ENCODE results near the gene TRIL. TPM values are rescaled to one million over a fixed set of nuclear protein-coding genes. Genes with fewer than 3 reads are reported as not detected.

Gene TRIL
- total and polyA plus RNA-seq, 4 donors: 0.13 to 7.0 (median 0.79) TPM

DNA sequence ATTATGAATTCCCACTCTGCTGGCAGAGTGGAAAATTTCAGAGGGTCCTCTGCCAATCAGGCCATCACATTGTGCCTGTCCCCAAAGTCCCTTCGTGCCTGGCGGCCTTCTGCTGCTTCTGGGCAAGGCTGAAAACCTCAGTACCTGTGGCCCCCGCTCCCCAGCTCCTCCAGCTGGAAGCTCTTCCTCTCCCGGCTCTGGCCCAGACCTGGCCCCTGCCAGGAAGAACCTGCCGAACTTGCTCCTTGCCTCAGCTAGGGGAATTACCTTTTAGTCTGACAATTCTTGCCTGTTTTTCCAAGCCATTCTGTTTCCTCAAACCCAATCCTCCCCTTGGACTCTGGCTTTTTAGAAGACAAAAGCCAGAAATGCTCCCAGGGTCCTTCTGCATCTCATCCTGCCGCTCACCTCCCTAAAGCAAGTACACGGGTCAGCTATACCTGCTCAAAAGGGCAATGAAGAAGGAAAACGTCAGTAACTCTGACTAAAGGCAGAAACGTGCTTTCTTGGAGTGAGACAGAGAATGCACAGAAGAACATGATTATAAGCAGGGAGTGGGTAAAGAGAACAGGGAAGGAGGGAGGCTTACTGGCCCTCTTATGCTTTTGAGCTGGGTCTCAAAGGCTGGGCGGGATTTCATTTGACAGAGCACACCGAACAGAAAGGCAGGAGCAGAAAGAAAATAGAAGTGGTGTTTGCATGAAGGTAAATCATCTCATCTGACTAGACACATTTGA is 28.1 kb upstream of the TRIL start:
- Histone ChIP-seq H3K27me3 (ENCODE audit: control insufficient read depth in 1 of 2, insufficient read depth in 2 of 2, low read length in 1 of 2) (no peaks in the 10 kb centered on the region), H3K27ac (ENCODE audit: low read depth in 1 of 2, low read length in 2 of 2) (no peak overlapping the region), H3K36me3 (ENCODE audit: control insufficient read depth in 1 of 2, insufficient read depth in 2 of 2, low read length in 1 of 2) (no peaks in the 10 kb centered on the region), H3K9me3 (ENCODE audit: control insufficient read depth, low read length) (no peaks in the 10 kb centered on the region), H3K4me3 (ENCODE audit: low read length in 2 of 2) (no peak overlapping the region), H3K4me1 (ENCODE audit: control insufficient read depth in 1 of 2, insufficient read depth in 2 of 2, low read length in 2 of 2) (no peaks in the 10 kb centered on the region)
- WGBS, 2 donors: 79 to 83% methylated on average over 11 of the region's 11 CpGs
- ATAC-seq (ENCODE audit: low FRiP score): no peak
- intact Hi-C loops (cut with DNase I): no loop called here
- no peak for DNase-seq

DNA sequence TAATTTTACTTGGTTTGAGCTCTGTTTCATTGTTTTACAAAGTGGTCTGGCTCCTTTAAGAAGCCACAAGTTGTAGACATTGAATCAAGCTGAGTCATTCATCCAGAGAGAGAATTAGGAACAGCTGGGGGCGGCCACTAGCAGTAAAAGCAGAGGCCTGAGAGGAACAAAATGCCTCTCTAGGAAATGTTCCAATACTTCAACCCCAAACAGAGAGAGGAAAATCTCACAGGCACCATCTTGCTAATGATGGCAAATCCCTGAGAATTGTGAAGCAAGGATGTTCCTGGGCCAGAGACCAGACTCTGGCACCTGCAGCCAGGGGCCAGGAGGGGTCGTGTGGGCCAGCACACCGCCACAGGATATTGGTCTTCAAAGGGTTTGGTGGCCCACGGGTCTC is 26.5 kb upstream of the TRIL start:
- H3K9me3 ChIP-seq (ENCODE audit: control insufficient read depth, low read length): no peaks in the 10 kb centered on the region

DNA sequence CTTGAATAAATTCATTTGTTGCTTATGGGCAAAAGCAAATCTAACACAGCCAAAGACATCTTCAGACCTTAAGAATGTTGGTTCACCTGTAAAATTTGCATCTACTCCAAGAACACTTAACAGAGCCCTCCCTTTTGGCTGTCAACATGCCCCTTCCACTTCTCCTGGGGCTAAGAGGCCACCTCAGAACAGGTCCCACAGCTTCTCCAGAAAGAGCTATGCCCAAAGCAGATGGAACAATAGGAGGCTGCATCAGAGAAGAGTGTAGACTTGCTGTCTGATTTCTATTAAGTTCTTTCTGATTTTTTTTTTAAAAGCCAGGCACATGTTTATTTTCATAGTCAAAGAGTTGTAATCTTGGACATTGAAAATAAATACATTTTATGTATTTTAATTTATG is 26.1 kb upstream of the TRIL start:
- no peak for DNase-seq
- H3K4me1 ChIP-seq (ENCODE audit: control insufficient read depth in 1 of 2, insufficient read depth in 2 of 2, low read length in 2 of 2): no peaks in the 10 kb centered on the region
- ATAC-seq (ENCODE audit: low FRiP score): no peak
- no peak overlapping the region for H3K27ac ChIP-seq (ENCODE audit: low read depth in 1 of 2, low read length in 2 of 2)
- no peaks in the 10 kb centered on the region for H3K27me3 ChIP-seq (ENCODE audit: control insufficient read depth in 1 of 2, insufficient read depth in 2 of 2, low read length in 1 of 2)
- no peaks in the 10 kb centered on the region for H3K9me3 ChIP-seq (ENCODE audit: control insufficient read depth, low read length)
- intact Hi-C loops (cut with DNase I): no loop called here
- H3K36me3 ChIP-seq (ENCODE audit: control insufficient read depth in 1 of 2, insufficient read depth in 2 of 2, low read length in 1 of 2): no peaks in the 10 kb centered on the region
- no peak overlapping the region for H3K4me3 ChIP-seq (ENCODE audit: low read length in 2 of 2)

More for the DNA sequence above, 26.5 kb upstream of the TRIL start:
- H3K36me3 ChIP-seq (ENCODE audit: control insufficient read depth in 1 of 2, insufficient read depth in 2 of 2, low read length in 1 of 2): no peaks in the 10 kb centered on the region
- H3K4me1 ChIP-seq (ENCODE audit: control insufficient read depth in 1 of 2, insufficient read depth in 2 of 2, low read length in 2 of 2): no peaks in the 10 kb centered on the region
- ATAC-seq (ENCODE audit: low FRiP score): no peak
- H3K27ac ChIP-seq (ENCODE audit: low read depth in 1 of 2, low read length in 2 of 2): no peak overlapping the region
- WGBS, 2 donors: 47 to 53% methylated on average over 4 of the region's 4 CpGs
- no peak overlapping the region for H3K4me3 ChIP-seq (ENCODE audit: low read length in 2 of 2)
- H3K27me3 ChIP-seq (ENCODE audit: control insufficient read depth in 1 of 2, insufficient read depth in 2 of 2, low read length in 1 of 2): no peaks in the 10 kb centered on the region
- intact Hi-C loops (cut with DNase I): no loop called here
- DNase-seq: peak in 1 of 2 donors; percentile 78

DNA sequence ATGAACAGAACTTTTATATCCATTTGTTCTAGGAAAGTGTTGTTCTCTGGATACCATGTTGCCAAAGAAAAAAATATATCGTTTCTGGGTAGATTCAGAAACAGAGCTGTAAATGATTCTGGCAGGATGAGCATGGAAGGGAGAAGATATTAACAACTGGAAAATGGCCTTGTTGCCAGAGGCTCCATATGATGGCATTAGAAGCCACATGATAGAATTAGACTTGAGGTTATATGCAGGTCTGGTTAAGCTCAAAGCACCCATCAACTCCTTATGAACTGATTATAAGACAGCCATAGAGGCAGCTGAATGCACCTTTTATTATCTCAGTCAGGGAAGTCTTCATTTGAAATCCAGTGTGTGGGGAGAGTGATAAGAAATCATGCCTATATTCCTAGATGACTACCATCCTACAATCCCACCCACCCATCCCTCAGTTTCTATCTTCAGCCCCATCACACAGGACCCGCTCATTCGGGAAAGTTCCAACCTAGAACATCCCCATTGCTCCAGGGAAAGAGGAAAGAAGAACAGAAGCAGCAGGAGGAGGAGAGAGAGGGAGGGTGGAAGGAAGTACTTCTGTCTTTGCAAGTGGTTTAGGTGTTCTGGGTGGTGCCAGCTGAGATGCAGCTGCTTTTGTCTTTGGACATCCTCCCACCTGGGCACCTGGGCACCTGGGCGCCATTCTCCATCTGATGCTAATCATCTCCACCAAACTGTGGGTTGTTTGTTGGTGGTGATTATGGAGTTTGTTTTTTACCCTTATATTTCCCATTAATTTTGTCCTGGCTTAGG is 25.5 kb upstream of the TRIL start:
- Histone ChIP-seq H3K4me3 (ENCODE audit: low read length in 2 of 2) (no peak overlapping the region), H3K4me1 (ENCODE audit: control insufficient read depth in 1 of 2, insufficient read depth in 2 of 2, low read length in 2 of 2) (no peaks in the 10 kb centered on the region), H3K9me3 (ENCODE audit: control insufficient read depth, low read length) (no peaks in the 10 kb centered on the region), H3K27me3 (ENCODE audit: control insufficient read depth in 1 of 2, insufficient read depth in 2 of 2, low read length in 1 of 2) (no peaks in the 10 kb centered on the region), H3K36me3 (ENCODE audit: control insufficient read depth in 1 of 2, insufficient read depth in 2 of 2, low read length in 1 of 2) (no peaks in the 10 kb centered on the region), H3K27ac (ENCODE audit: low read depth in 1 of 2, low read length in 2 of 2) (no peak overlapping the region)
- ATAC-seq (ENCODE audit: low FRiP score) (no peak), DNase-seq (no peak)
- intact Hi-C loops (cut with DNase I): no loop called here
- WGBS, 2 donors: 95% methylated on average over 4 of the region's 4 CpGs

DNA sequence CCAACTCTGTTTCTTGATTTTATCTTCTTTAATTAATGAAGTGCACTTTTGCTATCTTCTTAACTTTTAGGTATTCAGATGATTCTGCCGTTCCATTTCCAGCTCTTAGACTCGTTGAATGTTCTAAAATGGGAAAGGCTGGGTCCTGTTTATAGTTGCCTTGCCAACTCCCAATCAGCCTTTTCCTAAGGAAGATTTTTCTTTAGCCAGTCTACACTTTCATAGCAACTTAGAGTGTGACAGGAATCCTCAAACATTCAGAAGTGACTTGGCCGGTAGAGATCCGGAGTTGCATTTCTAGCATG is 23.0 kb upstream of the TRIL start:
- 23 to 28% methylated on average over 4 of the region's 4 CpGs for WGBS, 2 donors
- Histone ChIP-seq H3K4me1 (ENCODE audit: control insufficient read depth in 1 of 2, insufficient read depth in 2 of 2, low read length in 2 of 2) (no peaks in the 10 kb centered on the region), H3K27me3 (ENCODE audit: control insufficient read depth in 1 of 2, insufficient read depth in 2 of 2, low read length in 1 of 2) (peaks cover 0 to 2% of the 10 kb centered on the region in 2 donors), H3K4me3 (ENCODE audit: low read length in 2 of 2) (no peak overlapping the region), H3K9me3 (ENCODE audit: control insufficient read depth, low read length) (no peaks in the 10 kb centered on the region), H3K36me3 (ENCODE audit: control insufficient read depth in 1 of 2, insufficient read depth in 2 of 2, low read length in 1 of 2) (no peaks in the 10 kb centered on the region), H3K27ac (ENCODE audit: low read depth in 1 of 2, low read length in 2 of 2) (no peak overlapping the region)
- ATAC-seq (ENCODE audit: low FRiP score) (no peak), DNase-seq (no peak)
- intact Hi-C loops (cut with DNase I): no loop called here

DNA sequence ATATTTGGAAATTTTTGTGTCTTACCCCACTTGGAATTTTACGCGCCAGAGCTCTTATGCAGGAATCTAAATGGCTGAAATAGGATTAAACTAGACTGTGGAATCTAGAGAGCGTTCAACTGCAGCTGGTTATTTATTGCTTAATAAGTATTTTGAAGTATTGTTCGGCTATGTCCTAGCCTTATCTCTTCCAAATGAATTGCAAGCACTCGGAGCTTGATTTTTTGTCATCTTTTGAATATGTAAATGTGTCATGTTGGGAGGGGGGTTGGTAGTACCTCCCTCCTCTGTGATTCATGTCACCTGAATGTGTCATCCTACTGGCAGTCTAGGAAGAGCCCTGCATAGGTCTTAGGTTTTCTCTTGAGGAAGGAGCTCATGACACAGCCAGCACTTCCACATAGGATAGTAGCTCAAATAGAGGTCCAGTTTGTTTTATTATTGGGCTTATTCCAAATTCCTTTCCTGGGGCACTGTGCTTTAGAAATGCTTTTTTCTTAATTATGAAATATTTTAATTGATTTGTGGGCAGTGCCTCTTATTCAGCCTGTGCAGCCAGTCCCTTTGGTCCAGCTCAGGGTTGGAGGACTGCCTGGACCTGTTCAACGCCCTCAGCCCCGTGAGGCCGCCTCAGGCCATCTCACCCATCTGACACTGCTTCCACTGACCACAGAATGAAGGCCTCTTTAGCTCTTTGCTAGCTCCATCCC is 22.5 kb upstream of the TRIL start:
- no peak for ATAC-seq (ENCODE audit: low FRiP score)
- H3K9me3 ChIP-seq (ENCODE audit: control insufficient read depth, low read length): no peaks in the 10 kb centered on the region
- no peak overlapping the region for H3K4me3 ChIP-seq (ENCODE audit: low read length in 2 of 2)
- H3K36me3 ChIP-seq (ENCODE audit: control insufficient read depth in 1 of 2, insufficient read depth in 2 of 2, low read length in 1 of 2): no peaks in the 10 kb centered on the region
- intact Hi-C loops (cut with DNase I): no loop called here
- H3K4me1 ChIP-seq (ENCODE audit: control insufficient read depth in 1 of 2, insufficient read depth in 2 of 2, low read length in 2 of 2): no peaks in the 10 kb centered on the region
- 85 to 87% methylated on average over 8 of the region's 8 CpGs for WGBS, 2 donors
- H3K27ac ChIP-seq (ENCODE audit: low read depth in 1 of 2, low read length in 2 of 2): no peak overlapping the region
- peaks cover 0 to 2% of the 10 kb centered on the region in 2 donors for H3K27me3 ChIP-seq (ENCODE audit: control insufficient read depth in 1 of 2, insufficient read depth in 2 of 2, low read length in 1 of 2)
- no peak for DNase-seq

DNA sequence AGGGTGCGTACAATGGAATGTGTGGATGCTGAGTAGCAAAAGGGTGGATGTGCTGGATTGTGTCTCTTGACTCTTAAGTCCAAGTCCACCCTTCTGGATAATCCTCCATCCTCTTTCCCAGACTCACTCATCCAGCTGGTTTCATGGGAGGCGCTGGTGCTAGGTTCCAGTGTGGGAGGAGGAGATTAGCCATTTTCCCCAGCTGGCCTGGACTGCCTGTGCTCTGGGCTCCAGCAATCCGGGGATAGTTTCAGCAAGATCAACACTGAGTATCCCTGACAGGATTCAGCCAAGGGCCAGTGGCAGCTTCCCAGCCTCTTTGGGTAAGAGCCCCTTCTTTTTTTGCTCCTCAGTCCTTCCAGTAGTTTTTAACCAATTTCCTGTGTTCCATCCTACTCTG is 21.6 kb upstream of the TRIL start:
- Histone ChIP-seq H3K9me3 (ENCODE audit: control insufficient read depth, low read length) (no peaks in the 10 kb centered on the region), H3K4me3 (ENCODE audit: low read length in 2 of 2) (no peak overlapping the region), H3K27me3 (ENCODE audit: control insufficient read depth in 1 of 2, insufficient read depth in 2 of 2, low read length in 1 of 2) (peaks cover 0 to 2% of the 10 kb centered on the region in 2 donors), H3K36me3 (ENCODE audit: control insufficient read depth in 1 of 2, insufficient read depth in 2 of 2, low read length in 1 of 2) (no peaks in the 10 kb centered on the region), H3K4me1 (ENCODE audit: control insufficient read depth in 1 of 2, insufficient read depth in 2 of 2, low read length in 2 of 2) (no peaks in the 10 kb centered on the region), H3K27ac (ENCODE audit: low read depth in 1 of 2, low read length in 2 of 2) (no peak overlapping the region)
- intact Hi-C loops (cut with DNase I): no loop called here
- DNase-seq (peak in 1 of 2 donors; percentile 61), ATAC-seq (ENCODE audit: low FRiP score) (peak; percentile 67)
- WGBS, 2 donors: 68 to 76% methylated on average over 3 of the region's 3 CpGs

DNA sequence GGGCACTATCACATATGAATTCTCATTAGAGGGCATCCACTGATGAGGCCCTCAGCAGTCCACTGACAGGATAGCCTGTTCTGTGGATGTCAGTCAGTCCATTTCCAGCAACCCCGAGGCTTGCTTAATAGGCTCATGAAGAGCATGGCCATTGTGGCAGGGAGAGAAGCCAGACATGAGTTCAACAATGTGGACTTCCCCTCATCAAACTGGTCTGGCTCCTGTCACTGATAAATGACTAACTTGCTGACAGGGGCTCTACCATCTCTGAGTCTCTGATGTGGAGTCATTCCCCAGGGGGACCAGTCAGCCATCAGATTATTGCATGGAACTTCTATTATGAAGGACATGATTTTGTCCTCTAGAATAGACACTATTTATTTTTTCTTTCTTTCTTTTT is 19.8 kb upstream of the TRIL start:
- no peak for ATAC-seq (ENCODE audit: low FRiP score)
- Histone ChIP-seq H3K27ac (ENCODE audit: low read depth in 1 of 2, low read length in 2 of 2) (no peak overlapping the region), H3K4me3 (ENCODE audit: low read length in 2 of 2) (no peak overlapping the region), H3K36me3 (ENCODE audit: control insufficient read depth in 1 of 2, insufficient read depth in 2 of 2, low read length in 1 of 2) (no peaks in the 10 kb centered on the region), H3K27me3 (ENCODE audit: control insufficient read depth in 1 of 2, insufficient read depth in 2 of 2, low read length in 1 of 2) (peaks cover 0 to 2% of the 10 kb centered on the region in 2 donors), H3K9me3 (ENCODE audit: control insufficient read depth, low read length) (peaks cover 7% of the 10 kb centered on the region), H3K4me1 (ENCODE audit: control insufficient read depth in 1 of 2, insufficient read depth in 2 of 2, low read length in 2 of 2) (no peaks in the 10 kb centered on the region)
- no peak for DNase-seq
- intact Hi-C loops (cut with DNase I): no loop called here
- WGBS, 2 donors: 48 to 67% methylated on average over 1 of the region's 1 CpG

Measured in aorta (tissue), 5 donors.